ENCODE results near the gene GOLGB1.
"Not testable (repeated sequence)": the region's sequence is repeated elsewhere in the genome, so short reads cannot be mapped to it uniquely, and the experiment has no call there.

Gene GOLGB1

GRCh38 chr3:121739902-121740301, 9.6 kb downstream of the GOLGB1 start:
- DNase-seq (ENCODE audit: low spot score), result no peak

DNA sequence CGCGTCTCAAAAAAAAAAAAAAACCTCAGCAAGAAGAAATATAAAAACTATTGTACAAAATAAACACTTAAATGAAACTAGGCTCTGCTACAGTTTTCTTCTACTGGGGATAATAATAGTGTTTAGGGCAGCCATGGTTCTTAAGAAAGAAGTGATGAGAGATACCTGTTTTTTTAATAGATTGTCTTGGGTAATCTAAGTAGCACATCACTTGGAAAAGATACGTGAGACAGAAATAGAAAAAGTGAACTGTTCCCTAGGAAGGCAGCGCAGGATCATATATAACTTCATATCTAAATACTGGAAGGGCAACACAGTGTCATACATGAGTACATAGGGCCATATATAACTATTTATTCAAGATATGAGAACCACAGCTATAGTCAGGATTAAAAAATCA, 11.9 kb downstream of the GOLGB1 start:
- no peak for DNase-seq (ENCODE audit: low spot score)

- no peak for DNase-seq (ENCODE audit: low spot score)
Observed at GRCh38 chr3:121736112-121736511, 13.4 kb downstream of the GOLGB1 start.

DNA sequence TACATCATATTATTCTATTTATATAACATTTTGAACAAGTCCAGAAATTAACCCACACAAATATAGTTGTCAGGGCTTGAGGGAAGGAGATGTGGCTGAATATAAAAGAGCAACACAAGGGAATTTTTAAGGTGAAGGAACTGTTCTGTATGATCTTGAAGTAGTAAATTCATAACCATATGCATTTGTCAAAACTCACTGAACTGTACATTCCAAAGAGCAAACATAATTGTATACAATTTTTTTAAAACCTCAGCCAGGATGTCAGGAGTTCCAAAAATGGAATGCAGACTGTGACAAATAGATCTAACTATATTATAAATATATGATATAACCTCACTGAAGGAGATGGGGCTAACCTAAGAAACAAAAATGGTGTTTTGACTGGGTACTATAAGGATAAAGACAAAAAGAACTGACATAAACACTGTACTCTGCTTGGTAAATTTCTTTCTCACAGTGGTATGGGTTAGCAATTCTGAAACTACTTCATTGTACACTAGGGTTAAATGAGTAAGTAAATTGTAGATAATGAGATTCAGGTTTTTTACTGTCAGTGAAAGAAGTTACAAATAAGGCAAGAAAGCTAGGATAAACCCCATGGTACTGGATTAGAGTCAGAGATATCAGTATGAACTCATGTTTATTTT, 14.4 kb downstream of the GOLGB1 start:
- no peak for DNase-seq (ENCODE audit: low spot score)

GRCh38 chr3:121730940-121731687, 18.4 kb downstream of the GOLGB1 start:
- no peak for DNase-seq (ENCODE audit: low spot score)

GRCh38 chr3:121724130-121724529, 25.4 kb downstream of the GOLGB1 start:
- no peak for DNase-seq (ENCODE audit: low spot score)

DNA sequence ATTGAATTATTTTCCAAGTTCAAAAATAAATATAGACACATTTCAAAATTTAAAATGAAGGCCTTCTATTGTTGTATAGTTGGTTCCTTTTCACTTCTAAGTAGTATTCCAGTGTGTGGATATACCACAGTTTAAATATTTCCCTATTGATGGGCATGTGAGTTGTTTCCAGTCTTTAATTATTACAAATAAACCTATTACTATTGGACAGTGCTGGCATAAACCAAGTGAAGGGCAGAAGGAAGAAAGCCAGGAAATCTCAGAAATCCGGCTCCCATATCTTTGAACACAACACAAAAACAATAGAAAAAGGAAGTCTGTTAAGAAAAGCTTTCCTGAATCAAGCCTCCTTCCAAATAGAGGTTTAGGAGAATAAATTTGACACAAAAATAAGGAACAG, 26.1 kb downstream of the GOLGB1 start:
- DNase-seq (ENCODE audit: low spot score), result no peak

DNA sequence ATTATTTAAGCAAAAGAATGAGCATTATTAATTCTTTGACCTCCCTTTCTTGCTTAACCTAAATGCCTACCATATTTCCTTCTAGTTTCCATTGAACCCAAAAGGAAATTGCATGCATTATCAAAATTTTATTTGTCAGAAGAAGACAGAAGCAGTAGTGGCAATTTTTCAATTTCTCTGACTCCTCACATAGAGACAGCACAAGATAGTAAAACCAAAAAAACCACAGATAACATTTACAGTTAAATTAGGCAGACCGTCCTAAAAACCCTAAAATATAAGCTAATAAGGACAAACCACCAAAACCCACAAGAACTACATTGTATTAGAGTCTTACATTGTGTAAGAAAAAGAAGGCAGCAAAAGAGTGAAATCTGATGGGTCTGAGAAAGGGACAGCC, 27.1 kb downstream of the GOLGB1 start:
- DNase-seq (ENCODE audit: low spot score), result no peak

DNA sequence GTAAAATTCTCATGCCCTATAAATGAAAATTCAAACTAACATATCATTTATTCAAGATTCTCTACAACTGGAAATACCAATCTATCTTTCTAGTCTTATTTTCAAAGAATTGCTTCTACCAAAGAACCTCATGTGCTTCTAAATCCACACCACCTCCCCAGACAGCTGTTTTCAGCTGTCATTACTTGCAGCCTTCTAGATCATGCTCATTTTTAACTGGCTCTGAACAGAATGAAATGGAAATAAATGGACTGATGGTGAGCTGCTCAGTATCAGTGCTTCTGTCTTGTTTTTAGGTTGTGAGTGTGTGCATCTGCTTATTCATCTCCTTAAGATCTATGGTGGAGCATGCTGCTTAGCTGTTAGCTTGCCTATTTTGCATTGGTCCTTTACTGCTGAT, 29.4 kb downstream of the GOLGB1 start:
- DNase-seq (ENCODE audit: low spot score), result no peak

DNA sequence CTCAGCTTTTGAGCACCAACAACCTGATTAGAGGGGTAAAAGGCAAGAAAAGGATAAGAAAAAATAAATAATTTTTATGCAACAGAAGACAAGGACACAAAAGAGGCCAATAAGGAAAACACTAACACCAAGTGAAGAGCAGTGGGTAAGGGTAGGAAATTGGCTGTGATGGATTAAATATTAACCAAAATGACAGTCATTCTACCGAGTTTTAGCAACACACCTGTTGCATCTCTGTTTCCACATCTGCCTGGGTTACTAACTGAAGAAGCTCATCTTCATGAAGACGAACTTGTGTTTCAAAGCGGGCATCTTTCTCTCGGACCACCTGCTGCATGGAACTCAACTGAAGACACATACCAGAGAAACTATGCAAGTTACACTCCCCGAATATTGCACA, 30.1 kb downstream of the GOLGB1 start:
- no peak for DNase-seq (ENCODE audit: low spot score)

GRCh38 chr3:121718205-121718846, 31.2 kb downstream of the GOLGB1 start:
- DNase-seq (ENCODE audit: low spot score), result no peak

GRCh38 chr3:121710347-121710746, 39.2 kb downstream of the GOLGB1 start:
- no peak for DNase-seq (ENCODE audit: low spot score)

- DNase-seq (ENCODE audit: low spot score), result no peak
Observed at GRCh38 chr3:121707531-121708273, 41.8 kb downstream of the GOLGB1 start.

DNA sequence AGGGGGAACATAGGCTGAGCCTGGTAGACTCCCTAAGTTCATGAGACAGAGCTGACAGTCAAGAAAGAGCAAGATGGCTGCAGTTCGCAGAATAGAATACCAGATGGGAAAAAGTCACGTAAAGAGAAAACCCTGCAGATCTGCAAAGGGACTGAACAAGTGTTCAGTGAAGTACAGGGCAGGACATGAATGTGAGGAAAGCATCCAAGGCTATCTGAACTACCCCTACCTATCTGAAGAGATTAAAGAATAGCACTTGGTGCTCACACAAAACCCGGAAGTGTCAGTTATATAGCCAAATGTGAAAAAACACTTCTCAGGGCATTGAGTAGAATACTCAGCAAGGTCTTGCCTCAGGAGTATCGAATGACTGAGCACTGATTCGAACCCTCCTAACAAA, 44.0 kb downstream of the GOLGB1 start:
- DNase-seq (ENCODE audit: low spot score), result no peak

GRCh38 chr3:121703973-121704372, 45.6 kb downstream of the GOLGB1 start:
- no peak for DNase-seq (ENCODE audit: low spot score)

DNA sequence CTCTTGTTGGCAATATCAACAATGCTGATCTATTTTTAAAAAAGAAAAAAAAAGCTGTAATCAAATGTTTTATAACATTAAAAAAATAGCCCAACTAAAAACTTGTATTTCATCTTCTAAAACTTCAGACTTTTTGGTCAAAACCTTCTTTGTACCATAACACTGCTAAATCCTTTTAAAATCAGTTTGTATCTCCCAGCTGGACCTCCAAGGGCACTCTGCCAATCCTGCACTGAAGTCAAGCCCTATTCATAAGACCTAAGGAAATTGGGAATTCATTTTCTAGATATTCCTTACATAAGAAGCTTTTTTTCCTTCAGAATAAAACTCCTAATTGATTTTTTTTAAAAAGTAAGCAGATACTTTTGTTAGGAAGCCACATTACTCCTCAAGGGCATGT, 50.6 kb downstream of the GOLGB1 start:
- no peak for DNase-seq (ENCODE audit: low spot score)

DNA sequence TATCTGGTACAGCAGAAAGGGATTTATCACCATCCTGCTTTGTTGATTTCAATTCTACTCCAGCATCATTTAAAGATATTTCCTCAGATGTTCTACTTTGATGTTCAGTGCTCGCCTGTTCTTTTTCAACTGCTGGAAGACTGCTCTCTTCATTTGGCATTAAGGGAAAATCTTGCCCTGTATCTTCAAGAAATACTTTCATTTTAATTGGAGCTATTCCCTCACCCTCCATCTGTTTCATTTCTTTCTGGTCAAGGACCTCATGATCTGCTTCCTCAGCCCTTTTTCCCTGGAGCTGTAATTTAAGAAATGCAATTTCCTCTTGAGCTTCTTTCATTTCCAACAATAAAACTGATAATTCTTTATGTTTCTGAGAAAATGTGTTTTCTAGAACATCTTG, 51.1 kb downstream of the GOLGB1 start:
- no peak for DNase-seq (ENCODE audit: low spot score)

DNA sequence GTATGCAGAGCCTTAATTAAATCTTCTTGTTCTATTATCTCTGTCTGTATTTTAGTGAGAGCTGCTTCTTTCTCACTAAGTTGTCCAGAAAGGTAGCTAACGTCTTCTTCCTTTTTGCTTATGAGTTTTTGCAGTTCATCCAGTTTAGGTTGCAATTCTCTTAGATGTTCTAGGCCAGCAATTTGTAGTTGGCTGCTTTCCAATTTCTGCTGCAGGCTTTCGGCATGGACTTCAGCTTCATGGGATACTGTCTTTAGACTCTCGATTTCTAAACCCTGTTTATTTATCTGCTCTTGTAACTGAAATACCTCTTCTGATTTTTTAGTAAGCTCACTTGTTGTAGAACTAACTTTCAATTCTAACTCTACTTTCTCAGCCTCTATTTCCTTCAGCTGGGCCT, 53.4 kb downstream of the GOLGB1 start:
- no peak for DNase-seq (ENCODE audit: low spot score)

DNA sequence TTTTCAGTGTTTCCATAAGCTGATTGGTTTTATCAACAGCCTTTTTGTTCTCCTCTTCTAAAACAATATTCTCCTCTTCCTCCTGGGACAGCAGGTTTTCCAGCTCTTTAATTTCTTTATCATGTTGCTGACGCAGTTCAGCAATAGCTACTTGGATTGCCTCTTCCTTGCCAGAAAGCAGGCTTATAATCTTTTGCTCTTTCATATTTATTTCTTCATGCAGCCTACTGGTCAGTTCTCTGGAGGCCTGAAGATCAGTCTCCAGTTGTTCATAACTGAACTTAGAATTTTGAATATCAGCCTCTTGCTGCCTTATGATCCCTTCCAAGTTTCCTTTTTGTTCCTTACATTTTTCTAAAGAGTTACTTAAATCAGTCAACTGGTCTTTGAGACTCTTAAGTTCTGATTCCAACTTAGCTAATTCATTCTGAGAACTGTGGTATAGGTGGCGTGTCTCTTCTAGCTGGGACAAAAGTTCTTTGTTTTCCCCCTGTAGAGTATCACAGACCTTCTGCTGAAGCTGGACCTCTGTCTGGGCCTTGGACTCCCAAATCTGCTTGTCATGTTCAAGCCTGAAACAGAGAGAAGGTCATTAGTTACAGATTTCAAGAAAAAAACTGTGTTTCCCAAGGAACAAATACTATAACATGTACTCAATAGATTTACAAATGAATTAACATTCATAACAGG, 57.4 kb downstream of the GOLGB1 start:
- DNase-seq (ENCODE audit: low spot score), result no peak

DNA sequence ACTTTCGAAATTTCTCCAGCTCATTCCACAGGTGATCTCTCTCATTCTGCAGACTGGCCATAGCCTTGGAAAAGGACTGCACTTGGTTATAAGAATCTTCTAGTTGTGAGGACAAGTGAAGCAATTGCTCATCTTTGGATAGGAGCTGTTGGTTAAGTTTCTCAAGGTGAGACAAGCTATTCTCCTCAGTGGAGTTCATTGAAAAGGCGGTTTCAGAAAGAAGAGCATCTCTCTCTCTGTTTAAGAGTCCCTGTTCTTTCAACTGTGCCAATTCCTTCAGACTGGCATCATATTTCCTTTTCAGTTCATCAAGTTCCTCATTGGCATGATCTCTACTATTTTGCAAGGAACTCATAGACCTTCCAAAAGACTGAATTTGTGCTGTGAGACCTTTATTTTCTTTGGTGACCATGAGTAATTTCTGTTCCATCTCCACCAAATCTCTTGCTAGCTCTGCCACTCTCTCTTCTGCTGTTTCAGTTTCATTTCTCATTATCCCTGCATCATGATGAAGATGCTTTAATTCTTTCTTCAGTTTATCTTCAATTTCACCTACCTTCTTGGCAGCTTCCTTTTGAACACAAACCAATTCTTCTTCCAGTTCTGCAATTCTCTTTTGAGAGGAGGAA, 58.6 kb downstream of the GOLGB1 start:
- DNase-seq (ENCODE audit: low spot score), result no peak

- DNase-seq (ENCODE audit: low spot score), result not testable (repeated sequence)
Observed at GRCh38 chr3:121688747-121689146, 60.8 kb downstream of the GOLGB1 start.

- no peak for DNase-seq (ENCODE audit: low spot score)
Observed at GRCh38 chr3:121681792-121682191, 67.7 kb downstream of the GOLGB1 start.
